Amygdala (tissue), 56 donors: ENCODE data around the gene LAMC2.

Source experiments
- DNase-seq, 56 donors: peaks; one replicate each; lab custom pipeline; 2025; lab: John Stamatoyannopoulos, UW

Gene LAMC2

DNA sequence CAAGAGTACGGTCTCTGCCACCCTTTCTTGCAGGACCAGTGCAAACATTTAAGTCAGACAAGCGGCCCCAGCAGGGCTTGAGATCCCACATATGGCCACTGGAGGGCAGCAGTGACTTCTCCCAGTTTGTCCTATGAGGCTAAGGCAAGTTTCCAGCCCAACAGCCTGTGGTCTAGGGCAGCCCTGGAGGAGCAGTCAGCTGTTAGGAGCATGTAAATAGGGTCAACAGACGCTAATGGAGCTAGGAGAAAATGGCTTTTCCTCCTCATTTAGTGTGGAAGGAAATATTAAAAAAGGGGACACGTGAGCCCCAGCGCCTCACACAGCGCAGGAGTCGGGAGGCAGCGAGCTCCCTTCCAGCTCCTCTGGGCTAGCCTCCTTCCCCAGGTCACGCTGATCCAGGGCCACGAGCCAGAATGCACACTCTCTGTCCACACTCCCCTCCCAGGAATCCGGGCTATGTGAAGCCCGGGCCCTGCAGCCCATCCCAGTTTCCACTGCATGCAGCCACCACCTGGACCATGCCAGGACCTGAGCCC lies 95.6 kb downstream of the LAMC2 start:
- peak in 55 of 56 donors; percentile 14 to 94 (median 69) for DNase-seq

GRCh38 chr1:183282101-183282855 lies 96.2 kb downstream of the LAMC2 start:
- no peak for DNase-seq

- DNase-seq = no peak
These were observed 97.2 kb downstream of the LAMC2 start for GRCh38 chr1:183283286-183283685.

- DNase-seq = no peak
These were observed 98.0 kb downstream of the LAMC2 start for GRCh38 chr1:183284086-183284485.

DNA sequence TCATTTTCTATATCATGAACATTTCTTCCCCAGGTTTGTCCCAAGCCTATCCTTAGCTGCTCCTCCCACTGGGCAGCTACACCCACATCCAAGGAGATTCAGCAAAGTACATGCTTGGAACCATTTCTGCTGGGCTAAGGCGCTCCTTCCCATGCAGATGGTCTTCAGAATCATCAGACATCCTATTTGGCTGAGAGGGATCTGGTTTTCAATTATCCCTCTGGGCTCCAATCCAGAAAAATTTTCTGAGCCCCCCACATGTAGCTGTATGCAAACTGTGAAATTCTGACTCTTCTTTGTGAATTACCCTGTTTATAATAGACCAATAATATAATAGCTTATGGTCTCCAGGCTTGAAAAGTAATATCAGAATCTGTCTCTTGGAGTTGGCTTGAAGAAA lies 99.2 kb downstream of the LAMC2 start:
- peak in 1 of 56 donors; percentile 15 for DNase-seq

GRCh38 chr1:183285746-183286145 lies 99.7 kb downstream of the LAMC2 start:
- no peak for DNase-seq

GRCh38 chr1:183287191-183287675 lies 101.2 kb downstream of the LAMC2 start:
- peak in 24 of 56 donors; percentile 8 to 55 (median 21) for DNase-seq

DNA sequence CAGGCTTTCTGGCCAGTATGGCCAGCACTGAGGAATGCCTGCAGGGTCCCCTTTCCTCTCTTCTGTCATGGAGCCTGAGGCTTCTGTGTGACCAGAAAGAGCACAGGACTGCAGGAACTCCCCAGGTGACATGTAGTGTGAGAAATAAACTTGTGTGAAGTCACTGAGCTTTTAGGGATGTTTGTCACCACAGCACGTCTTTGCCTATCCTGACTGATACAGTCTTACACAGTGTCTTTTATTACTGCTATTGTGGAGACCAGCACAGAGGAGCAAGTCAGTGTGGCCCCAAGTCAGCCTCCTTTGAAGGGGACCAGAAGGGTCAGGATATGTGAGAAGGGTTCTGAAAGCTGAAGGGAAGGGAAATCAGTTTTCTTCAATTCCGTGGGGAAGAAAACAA lies 102.5 kb downstream of the LAMC2 start:
- DNase-seq = no peak

DNA sequence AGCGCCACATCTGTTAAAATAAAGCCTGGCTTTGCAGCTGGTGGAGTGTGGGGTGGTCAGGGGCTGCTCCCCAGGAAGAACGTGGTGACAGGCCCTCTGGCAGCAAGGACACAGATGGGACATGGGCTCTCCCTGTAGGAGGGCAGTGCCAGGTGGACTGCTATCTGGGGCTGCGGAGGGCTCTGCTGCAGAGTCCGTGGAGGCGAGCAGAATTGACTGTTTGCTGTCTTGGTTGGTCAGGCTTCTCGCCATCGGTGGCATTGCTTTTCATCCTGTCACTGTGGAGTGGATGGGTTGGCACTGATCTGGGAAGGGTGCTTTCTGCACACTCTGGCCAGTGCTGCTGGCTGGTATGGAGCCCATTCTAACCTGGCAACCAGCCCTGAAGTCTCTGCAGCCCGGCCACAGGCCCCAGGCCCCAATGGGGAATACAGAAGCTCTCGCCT lies 103.0 kb downstream of the LAMC2 start:
- peak in 5 of 56 donors; percentile 7 to 32 (median 21) for DNase-seq

DNA sequence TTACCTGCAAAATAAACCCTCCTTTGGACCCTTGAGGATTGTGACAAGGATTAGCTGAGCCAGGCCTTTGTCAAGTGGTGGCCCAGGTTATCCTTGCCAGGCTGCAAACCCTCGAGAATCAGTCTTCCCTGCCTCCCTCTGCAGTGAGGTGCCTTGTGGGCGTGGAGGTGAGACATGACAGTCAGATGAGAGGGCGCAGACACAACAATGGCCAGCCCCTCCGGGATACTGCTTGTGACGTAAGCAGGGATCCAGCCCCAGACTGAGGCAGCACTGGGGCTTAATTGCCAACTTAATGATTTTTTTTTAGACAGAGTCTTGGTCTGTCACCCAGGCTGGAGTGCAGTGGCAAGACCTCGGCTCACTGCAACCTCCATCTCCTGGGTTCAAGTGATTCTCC lies 104.6 kb downstream of the LAMC2 start:
- DNase-seq = no peak

- DNase-seq = no peak
These were observed 105.2 kb downstream of the LAMC2 start for GRCh38 chr1:183291216-183291762.

GRCh38 chr1:183291802-183292514 lies 105.9 kb downstream of the LAMC2 start:
- no peak for DNase-seq

- no peak for DNase-seq
These were observed 107.2 kb downstream of the LAMC2 start for GRCh38 chr1:183293241-183293640.

GRCh38 chr1:183293876-183294275 lies 107.8 kb downstream of the LAMC2 start:
- DNase-seq = no peak
